BE2C (cell line): Measurements from ENCODE around the gene MESD.

Experiments used
- DNase-seq: peaks from one replicate; pipeline ENCODE4 v3.0.0-alpha.2; 2020
- H3K27me3 ChIP-seq: fragments of 250-450 bp; sonication (Bioruptor Pico); 2 replicates; pipeline ENCODE4 v1.5.1; 2020; ENCODE audit warnings: mild to moderate bottlenecking
- H3K36me3 ChIP-seq: fragments of 250-450 bp; sonication (Bioruptor Pico); 2 replicates; pipeline ENCODE4 v1.5.1; 2020; ENCODE audit warnings: mild to moderate bottlenecking
- H3K4me1 ChIP-seq: fragments of 250-450 bp; sonication (Bioruptor Pico); 2 replicates; pipeline ENCODE4 v1.5.1; 2020
- H3K4me3 ChIP-seq: 2 replicates; pipeline ENCODE4 v1.5.1; 2011; ENCODE audit warnings: low read depth, low read length
- H3K9me3 ChIP-seq: fragments of 250-450 bp; sonication (Bioruptor Pico); 2 replicates; pipeline ENCODE4 v1.5.1; 2020
- TF ChIP-seq, protein P1 (sequence below): IDR thresholded peaks from 2 replicates; pipeline ENCODE4 v1.5.1; 2012; ENCODE audit warnings: mild to moderate bottlenecking, low read depth, low read length

MESD gene

GRCh38 chr15:80946576-80946975 lies 43.0 kb downstream of the MESD start:
- H3K36me3 ChIP-seq: peaks cover 9% of the 10 kb centered on the region
- H3K4me3 ChIP-seq: no peak overlapping the region

DNA sequence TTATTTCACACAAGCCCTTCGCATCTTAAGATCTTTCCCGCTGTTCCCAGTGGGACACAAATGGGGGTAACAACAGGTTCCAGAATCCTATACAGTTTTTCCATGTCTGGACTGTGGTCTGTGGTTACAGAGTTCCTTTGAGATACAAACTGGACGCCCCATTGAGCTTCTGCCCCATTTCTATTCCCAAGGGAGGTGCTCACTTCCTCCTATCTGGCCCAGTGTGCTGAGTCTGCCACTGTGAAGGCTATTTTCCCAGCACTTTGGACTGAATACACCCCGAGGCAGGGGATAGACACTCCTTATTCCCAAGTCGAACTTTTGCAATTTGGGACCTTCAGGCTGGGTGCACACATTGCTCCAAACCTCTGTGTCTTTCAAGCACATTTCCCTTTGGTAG lies 44.0 kb downstream of the MESD start:
- no peak overlapping the region for H3K4me3 ChIP-seq
- H3K4me1 ChIP-seq: no peaks in the 10 kb centered on the region
- no peaks in the 10 kb centered on the region for H3K27me3 ChIP-seq
- H3K9me3 ChIP-seq: no peaks in the 10 kb centered on the region
- peaks cover 9% of the 10 kb centered on the region for H3K36me3 ChIP-seq
- TF ChIP-seq, protein P1, sequence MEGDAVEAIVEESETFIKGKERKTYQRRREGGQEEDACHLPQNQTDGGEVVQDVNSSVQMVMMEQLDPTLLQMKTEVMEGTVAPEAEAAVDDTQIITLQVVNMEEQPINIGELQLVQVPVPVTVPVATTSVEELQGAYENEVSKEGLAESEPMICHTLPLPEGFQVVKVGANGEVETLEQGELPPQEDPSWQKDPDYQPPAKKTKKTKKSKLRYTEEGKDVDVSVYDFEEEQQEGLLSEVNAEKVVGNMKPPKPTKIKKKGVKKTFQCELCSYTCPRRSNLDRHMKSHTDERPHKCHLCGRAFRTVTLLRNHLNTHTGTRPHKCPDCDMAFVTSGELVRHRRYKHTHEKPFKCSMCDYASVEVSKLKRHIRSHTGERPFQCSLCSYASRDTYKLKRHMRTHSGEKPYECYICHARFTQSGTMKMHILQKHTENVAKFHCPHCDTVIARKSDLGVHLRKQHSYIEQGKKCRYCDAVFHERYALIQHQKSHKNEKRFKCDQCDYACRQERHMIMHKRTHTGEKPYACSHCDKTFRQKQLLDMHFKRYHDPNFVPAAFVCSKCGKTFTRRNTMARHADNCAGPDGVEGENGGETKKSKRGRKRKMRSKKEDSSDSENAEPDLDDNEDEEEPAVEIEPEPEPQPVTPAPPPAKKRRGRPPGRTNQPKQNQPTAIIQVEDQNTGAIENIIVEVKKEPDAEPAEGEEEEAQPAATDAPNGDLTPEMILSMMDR: no peak
- DNase-seq: no peak

More at GRCh38 chr15:80946576-80946975, 43.0 kb downstream of the MESD start:
- Histone ChIP-seq H3K4me1 (no peaks in the 10 kb centered on the region), H3K27me3 (no peaks in the 10 kb centered on the region), H3K9me3 (no peaks in the 10 kb centered on the region)
- no peak for DNase-seq
- TF ChIP-seq, protein P1: no peak

GRCh38 chr15:80944818-80945217 lies 44.8 kb downstream of the MESD start:
- TF ChIP-seq, protein P1: no peak
- Histone ChIP-seq H3K9me3 (no peaks in the 10 kb centered on the region), H3K27me3 (no peaks in the 10 kb centered on the region), H3K4me3 (no peak overlapping the region), H3K36me3 (peaks cover 3% of the 10 kb centered on the region), H3K4me1 (no peaks in the 10 kb centered on the region)
- DNase-seq: no peak

DNA sequence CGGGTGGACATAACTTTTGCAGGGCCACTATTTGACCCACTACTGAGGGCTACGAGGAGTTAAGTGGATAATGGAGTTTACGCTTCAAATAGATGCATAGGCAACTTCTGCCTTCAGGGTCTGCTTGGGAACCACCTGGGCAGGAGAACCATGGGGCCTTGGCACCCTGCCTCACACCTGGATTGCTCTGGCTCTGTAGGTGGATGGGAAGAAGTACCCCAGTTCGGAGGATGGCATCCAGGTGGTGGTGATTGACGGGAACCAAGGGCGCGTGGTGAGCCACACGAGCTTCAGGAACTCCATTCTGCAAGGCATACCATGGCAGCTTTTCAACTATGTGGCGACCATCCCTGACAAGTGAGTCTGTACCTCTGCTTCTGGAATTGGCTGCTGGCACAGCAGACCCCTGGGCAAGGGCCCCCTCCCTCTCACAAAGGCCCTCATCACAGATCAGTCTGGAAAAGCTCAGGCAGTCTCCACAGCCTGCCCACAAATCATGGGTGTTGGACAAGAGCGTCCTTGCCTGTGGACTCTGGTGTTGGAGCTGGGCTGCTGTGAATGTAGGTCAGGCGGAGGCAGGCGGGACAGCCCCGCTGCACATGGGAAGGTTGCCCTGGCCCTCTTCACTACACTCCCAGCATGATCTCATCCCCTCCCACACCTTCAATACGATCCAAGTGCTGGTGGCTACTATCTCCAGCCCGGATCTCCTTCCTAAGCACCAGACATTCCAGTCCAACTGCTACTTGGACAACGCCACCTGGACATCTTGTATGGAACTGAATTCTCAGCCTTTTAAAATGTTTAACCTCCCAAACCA lies 46.7 kb downstream of the MESD start:
- TF ChIP-seq, protein P1: no peak
- Histone ChIP-seq H3K4me1 (no peaks in the 10 kb centered on the region), H3K4me3 (no peak overlapping the region), H3K9me3 (no peaks in the 10 kb centered on the region), H3K27me3 (no peaks in the 10 kb centered on the region), H3K36me3 (no peaks in the 10 kb centered on the region; the same call in none of the 2 replicates)
- no peak for DNase-seq

- no peak for DNase-seq
- H3K27me3 ChIP-seq: no peaks in the 10 kb centered on the region
- no peaks in the 10 kb centered on the region for H3K9me3 ChIP-seq
- no peak overlapping the region for H3K4me3 ChIP-seq
- no peaks in the 10 kb centered on the region for H3K4me1 ChIP-seq
- TF ChIP-seq, protein P1: no peak
- H3K36me3 ChIP-seq: no peaks in the 10 kb centered on the region; the same call in none of the 2 replicates
These were observed 47.4 kb downstream of the MESD start for GRCh38 chr15:80942266-80942665.

GRCh38 chr15:80940851-80941250 lies 48.8 kb downstream of the MESD start:
- TF ChIP-seq, protein P1: no peak
- Histone ChIP-seq H3K9me3 (no peaks in the 10 kb centered on the region), H3K4me1 (no peaks in the 10 kb centered on the region), H3K4me3 (no peak overlapping the region), H3K27me3 (no peaks in the 10 kb centered on the region), H3K36me3 (no peaks in the 10 kb centered on the region; the same call in none of the 2 replicates)
- DNase-seq: no peak
